ENCODE results near the gene ABCC4. TPM values are rescaled to one million over a fixed set of nuclear protein-coding genes. Genes with fewer than 3 reads are reported as not detected.
A peak's percentile ranks its signal among the peaks of the same experiment; 100 is the strongest.

ABCC4 gene
- total and polyA plus RNA-seq, 2 donors from 2014 or later: 11.3 to 52.4 TPM

- H3K4me3 ChIP-seq (ENCODE audit: low read length in 3 of 3): no peak overlapping the region
- DNase-seq (no peak), FAIRE-seq (no peak)
- H3K4me1 ChIP-seq (ENCODE audit: control insufficient read depth in 2 of 3, insufficient read depth in 2 of 3, low read depth in 1 of 3, low read length in 3 of 3): peaks cover 0 to 10% (median 3%) of the 10 kb centered on the region in 3 donors
- H3K36me3 ChIP-seq (ENCODE audit: control insufficient read depth in 2 of 3, insufficient read depth in 3 of 3, low read length in 3 of 3): no peaks in the 10 kb centered on the region
- no peak overlapping the region for H3K9ac ChIP-seq (ENCODE audit: low read length in 3 of 3)
- intact Hi-C loops (cut with DNase I): no loop called here
- no peak for TF ChIP-seq CTCF (IDR thresholded peaks at IDR 0.05; ENCODE audit: borderline replicate concordance, extremely low read depth, insufficient read depth)
- no peaks in the 10 kb centered on the region for H3K9me3 ChIP-seq (ENCODE audit: control insufficient read depth in 2 of 3, insufficient read depth in 1 of 3, low read length in 3 of 3)
- H3K27ac ChIP-seq (ENCODE audit: low read depth in 2 of 2, low read length in 2 of 2): no peak overlapping the region
- no peaks in the 10 kb centered on the region for H3K27me3 ChIP-seq (ENCODE audit: control insufficient read depth, insufficient read depth, low read length)
Observed at GRCh38 chr13:95241321-95241720, 59.9 kb downstream of the ABCC4 start.

GRCh38 chr13:95239283-95239682, 62.0 kb downstream of the ABCC4 start:
- no peak for TF ChIP-seq CTCF (IDR thresholded peaks at IDR 0.05; ENCODE audit: borderline replicate concordance, extremely low read depth, insufficient read depth)
- no peaks in the 10 kb centered on the region for H3K27me3 ChIP-seq (ENCODE audit: control insufficient read depth, insufficient read depth, low read length)
- H3K9ac ChIP-seq (ENCODE audit: low read length in 3 of 3): no peak overlapping the region
- H3K4me3 ChIP-seq (ENCODE audit: low read length in 3 of 3): no peak overlapping the region
- H3K36me3 ChIP-seq (ENCODE audit: control insufficient read depth in 2 of 3, insufficient read depth in 3 of 3, low read length in 3 of 3): no peaks in the 10 kb centered on the region
- no peak for DNase-seq
- H3K27ac ChIP-seq (ENCODE audit: low read depth in 2 of 2, low read length in 2 of 2): no peak overlapping the region
- H3K9me3 ChIP-seq (ENCODE audit: control insufficient read depth in 2 of 3, insufficient read depth in 1 of 3, low read length in 3 of 3): no peaks in the 10 kb centered on the region
- peaks cover 0 to 12% (median 3%) of the 10 kb centered on the region in 3 donors for H3K4me1 ChIP-seq (ENCODE audit: control insufficient read depth in 2 of 3, insufficient read depth in 2 of 3, low read depth in 1 of 3, low read length in 3 of 3)
- intact Hi-C loops (cut with DNase I): no loop called here
- no peak for FAIRE-seq

- no peaks in the 10 kb centered on the region for H3K36me3 ChIP-seq (ENCODE audit: control insufficient read depth in 2 of 3, insufficient read depth in 3 of 3, low read length in 3 of 3)
- H3K4me1 ChIP-seq (ENCODE audit: control insufficient read depth in 2 of 3, insufficient read depth in 2 of 3, low read depth in 1 of 3, low read length in 3 of 3): peaks cover 0 to 12% (median 3%) of the 10 kb centered on the region in 3 donors
- H3K27ac ChIP-seq (ENCODE audit: low read depth in 2 of 2, low read length in 2 of 2): peak overlapping the region; percentile 16 to 54
- no peak for DNase-seq
- no peak for FAIRE-seq
- TF ChIP-seq CTCF (IDR thresholded peaks at IDR 0.05; ENCODE audit: borderline replicate concordance, extremely low read depth, insufficient read depth): no peak
- intact Hi-C loops (cut with DNase I): no loop called here
- no peaks in the 10 kb centered on the region for H3K9me3 ChIP-seq (ENCODE audit: control insufficient read depth in 2 of 3, insufficient read depth in 1 of 3, low read length in 3 of 3)
- H3K9ac ChIP-seq (ENCODE audit: low read length in 3 of 3): no peak overlapping the region
- H3K4me3 ChIP-seq (ENCODE audit: low read length in 3 of 3): no peak overlapping the region
- H3K27me3 ChIP-seq (ENCODE audit: control insufficient read depth, insufficient read depth, low read length): no peaks in the 10 kb centered on the region
Observed at GRCh38 chr13:95237310-95237870, 63.9 kb downstream of the ABCC4 start.

GRCh38 chr13:95236774-95237173, 64.5 kb downstream of the ABCC4 start:
- Histone ChIP-seq H3K4me1 (ENCODE audit: control insufficient read depth in 2 of 3, insufficient read depth in 2 of 3, low read depth in 1 of 3, low read length in 3 of 3) (peaks cover 0 to 12% (median 3%) of the 10 kb centered on the region in 3 donors), H3K4me3 (ENCODE audit: low read length in 3 of 3) (no peak overlapping the region), H3K9ac (ENCODE audit: low read length in 3 of 3) (no peak overlapping the region), H3K27ac (ENCODE audit: low read depth in 2 of 2, low read length in 2 of 2) (peak overlapping the region; percentile 5 to 16), H3K27me3 (ENCODE audit: control insufficient read depth, insufficient read depth, low read length) (no peaks in the 10 kb centered on the region), H3K9me3 (ENCODE audit: control insufficient read depth in 2 of 3, insufficient read depth in 1 of 3, low read length in 3 of 3) (no peaks in the 10 kb centered on the region), H3K36me3 (ENCODE audit: control insufficient read depth in 2 of 3, insufficient read depth in 3 of 3, low read length in 3 of 3) (no peaks in the 10 kb centered on the region)
- TF ChIP-seq CTCF (IDR thresholded peaks at IDR 0.05; ENCODE audit: borderline replicate concordance, extremely low read depth, insufficient read depth): no peak
- intact Hi-C loops (cut with DNase I): no loop called here
- FAIRE-seq (no peak), DNase-seq (no peak)

Data from kidney (tissue), 14 donors.